ENCODE measurements around the gene SPATA9.

DNA sequence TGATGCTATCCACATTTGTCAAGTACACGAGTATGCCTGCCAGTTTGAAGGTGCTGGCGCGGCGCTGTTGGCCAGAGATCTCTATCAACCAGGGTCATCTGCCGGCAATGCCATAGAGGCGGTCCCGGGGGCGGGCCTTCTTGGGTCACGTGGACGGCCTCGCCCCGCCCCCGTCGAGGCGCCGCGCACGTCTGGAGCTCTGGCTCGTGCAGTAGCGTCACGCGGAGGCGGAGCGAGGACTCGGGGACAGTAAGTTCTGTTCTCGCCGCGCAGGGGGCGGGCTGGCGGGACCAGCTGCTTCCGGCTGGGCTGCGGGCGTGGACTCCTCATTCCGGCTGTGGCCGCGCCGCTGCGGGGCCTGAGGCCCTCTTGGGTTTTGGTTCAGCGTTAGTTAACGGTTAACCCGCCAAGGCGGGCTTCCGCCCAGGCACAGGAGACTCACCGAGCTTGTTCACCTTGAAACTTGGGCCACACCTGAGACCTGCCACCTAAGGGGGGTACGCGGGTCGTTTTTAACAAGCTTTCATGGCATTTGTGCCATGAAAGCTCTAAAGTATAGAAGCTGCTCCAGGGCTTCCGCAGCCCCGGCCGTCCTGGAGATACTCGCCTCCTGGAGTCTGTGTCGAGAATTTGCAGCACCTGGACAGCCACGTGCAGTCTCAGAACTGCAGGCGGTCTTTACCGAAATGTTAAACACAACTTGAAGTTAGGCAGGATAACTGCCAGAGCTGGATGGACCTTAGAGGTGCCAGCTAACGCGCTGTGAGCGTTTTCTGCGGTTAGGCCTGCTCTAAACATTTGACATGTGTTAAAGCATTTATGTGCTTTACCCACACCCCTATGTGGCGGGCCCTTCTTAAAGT lies 36.0 kb downstream of the SPATA9 start, which contains the start of gene RFESD:
- TF ChIP-seq CTCF (IDR thresholded peaks at IDR 0.05) (peak in 5 of 7 experiments; percentile 10 to 43 (median 24)), POLR2A (IDR thresholded peaks at IDR 0.05) (peak; percentile 90 to 98 (median 98))

All from body of pancreas (tissue), 4 donors.